ENCODE data around the gene SAP30BP.
A peak's percentile ranks its signal among the peaks of the same experiment; 100 is the strongest.

The SAP30BP gene

DNA sequence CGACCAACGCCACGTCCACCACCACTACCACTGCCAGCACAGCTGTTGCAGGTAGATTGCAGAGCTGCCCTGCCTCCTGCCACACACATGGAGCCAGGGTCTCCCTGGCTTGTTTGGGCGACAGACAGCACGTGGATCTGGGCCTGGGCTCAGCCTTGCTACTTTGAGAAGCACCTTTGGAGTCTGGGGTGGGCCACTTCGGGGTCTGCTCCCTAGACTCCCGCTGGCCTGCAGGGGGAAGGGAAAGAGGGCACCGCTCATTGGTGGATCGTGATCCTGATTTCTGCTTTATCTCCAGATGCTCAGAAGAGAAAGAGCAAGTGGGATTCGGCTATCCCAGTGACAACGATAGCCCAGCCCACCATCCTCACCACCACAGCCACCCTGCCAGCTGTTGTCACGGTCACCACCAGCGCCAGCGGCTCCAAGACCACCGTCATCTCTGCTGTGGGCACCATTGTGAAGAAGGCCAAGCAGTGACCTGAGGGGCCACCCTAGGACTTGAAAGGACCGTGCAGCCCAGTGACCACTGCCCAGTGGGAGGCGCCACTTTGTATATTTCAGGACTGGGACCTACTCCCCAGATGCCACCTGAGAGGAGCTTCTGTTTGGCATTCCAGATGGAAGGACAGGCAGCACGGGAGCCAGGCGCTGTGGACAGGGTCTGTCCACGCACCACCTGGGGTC lies 39.0 kb downstream of the SAP30BP start:
- H3K4me3 ChIP-seq (ENCODE audit: low read depth, low read length), result no peak overlapping the region
- TF ChIP-seq, protein P1, sequence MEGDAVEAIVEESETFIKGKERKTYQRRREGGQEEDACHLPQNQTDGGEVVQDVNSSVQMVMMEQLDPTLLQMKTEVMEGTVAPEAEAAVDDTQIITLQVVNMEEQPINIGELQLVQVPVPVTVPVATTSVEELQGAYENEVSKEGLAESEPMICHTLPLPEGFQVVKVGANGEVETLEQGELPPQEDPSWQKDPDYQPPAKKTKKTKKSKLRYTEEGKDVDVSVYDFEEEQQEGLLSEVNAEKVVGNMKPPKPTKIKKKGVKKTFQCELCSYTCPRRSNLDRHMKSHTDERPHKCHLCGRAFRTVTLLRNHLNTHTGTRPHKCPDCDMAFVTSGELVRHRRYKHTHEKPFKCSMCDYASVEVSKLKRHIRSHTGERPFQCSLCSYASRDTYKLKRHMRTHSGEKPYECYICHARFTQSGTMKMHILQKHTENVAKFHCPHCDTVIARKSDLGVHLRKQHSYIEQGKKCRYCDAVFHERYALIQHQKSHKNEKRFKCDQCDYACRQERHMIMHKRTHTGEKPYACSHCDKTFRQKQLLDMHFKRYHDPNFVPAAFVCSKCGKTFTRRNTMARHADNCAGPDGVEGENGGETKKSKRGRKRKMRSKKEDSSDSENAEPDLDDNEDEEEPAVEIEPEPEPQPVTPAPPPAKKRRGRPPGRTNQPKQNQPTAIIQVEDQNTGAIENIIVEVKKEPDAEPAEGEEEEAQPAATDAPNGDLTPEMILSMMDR (IDR thresholded peaks at IDR 0.05; ENCODE audit: borderline replicate concordance, insufficient read depth, low read depth, low read length), result no peak

- H3K4me3 ChIP-seq (ENCODE audit: low read depth, low read length), result no peak overlapping the region
- TF ChIP-seq, protein P1 (IDR thresholded peaks at IDR 0.05; ENCODE audit: borderline replicate concordance, insufficient read depth, low read depth, low read length), result no peak
Observed at GRCh38 chr17:75707079-75707571, 40.0 kb downstream of the SAP30BP start.

GRCh38 chr17:75712446-75712845 lies 45.3 kb downstream of the SAP30BP start:
- TF ChIP-seq, protein P1 (IDR thresholded peaks at IDR 0.05; ENCODE audit: borderline replicate concordance, insufficient read depth, low read depth, low read length), result no peak
- H3K4me3 ChIP-seq (ENCODE audit: low read depth, low read length), result no peak overlapping the region

DNA sequence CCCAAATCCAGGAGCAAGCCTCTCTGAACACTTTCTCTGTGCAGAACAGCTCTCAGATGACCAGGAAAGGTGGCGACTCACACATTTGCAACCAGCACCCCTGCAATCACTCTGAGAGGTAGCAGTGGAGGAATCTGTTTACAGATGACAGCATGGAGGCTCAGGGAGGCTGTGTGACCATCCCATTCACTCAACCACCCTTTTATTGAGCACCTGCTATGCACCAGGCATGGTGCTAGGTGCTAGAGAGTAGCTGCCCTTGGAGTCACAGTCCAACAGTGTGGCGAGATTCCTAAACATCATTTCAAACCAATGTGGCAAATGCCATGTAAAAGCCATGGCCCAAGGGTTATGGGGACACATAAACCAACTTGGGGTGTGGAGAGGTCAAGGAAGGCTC lies 52.6 kb downstream of the SAP30BP start:
- H3K4me3 ChIP-seq (ENCODE audit: low read depth, low read length), result no peak overlapping the region
- TF ChIP-seq, protein P1 (IDR thresholded peaks at IDR 0.05; ENCODE audit: borderline replicate concordance, insufficient read depth, low read depth, low read length), result no peak

- TF ChIP-seq, protein P1 (IDR thresholded peaks at IDR 0.05; ENCODE audit: borderline replicate concordance, insufficient read depth, low read depth, low read length), result no peak
- peak within 1 kb of the TSS; percentile 32 for H3K4me3 ChIP-seq (ENCODE audit: low read depth, low read length)
Observed at GRCh38 chr17:75720656-75721462, 53.7 kb downstream of the SAP30BP start, which contains the start of gene ITGB4. TSS of gene ITGB4 (plus strand) at chr17:75721459. CDS start at chr17:75724704, 3,245 bp downstream.

- H3K4me3 ChIP-seq (ENCODE audit: low read depth, low read length), result no peak overlapping the region
- TF ChIP-seq, protein P1 (IDR thresholded peaks at IDR 0.05; ENCODE audit: borderline replicate concordance, insufficient read depth, low read depth, low read length), result no peak
Observed at GRCh38 chr17:75721463-75722011, 54.4 kb downstream of the SAP30BP start.

Data from GM12875 (cell line).